ENCODE measurements around the gene VPS4B.
A peak's percentile ranks its signal among the peaks of the same experiment; 100 is the strongest.

Gene VPS4B

DNA sequence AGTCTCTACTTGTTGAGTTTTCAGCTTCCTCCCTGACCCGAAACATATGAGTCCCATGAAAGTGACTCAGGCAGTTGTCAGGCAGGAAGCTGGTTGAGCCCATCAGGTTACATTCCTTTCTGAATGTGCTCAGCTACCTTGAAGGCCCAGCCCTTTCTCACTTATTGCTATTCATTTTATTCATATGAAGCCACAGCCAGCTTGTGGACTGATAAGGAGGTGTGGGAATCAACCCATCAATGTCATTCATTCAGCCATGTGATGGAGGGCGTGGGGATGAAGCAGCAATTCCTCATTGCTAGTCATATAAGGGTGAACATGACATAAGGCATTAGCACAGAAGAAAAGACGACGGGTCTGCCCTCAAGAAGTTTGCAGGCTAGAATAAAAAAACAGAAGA lies 5.3 kb upstream of the VPS4B start:
- peak; percentile 21 for DNase-seq

DNA sequence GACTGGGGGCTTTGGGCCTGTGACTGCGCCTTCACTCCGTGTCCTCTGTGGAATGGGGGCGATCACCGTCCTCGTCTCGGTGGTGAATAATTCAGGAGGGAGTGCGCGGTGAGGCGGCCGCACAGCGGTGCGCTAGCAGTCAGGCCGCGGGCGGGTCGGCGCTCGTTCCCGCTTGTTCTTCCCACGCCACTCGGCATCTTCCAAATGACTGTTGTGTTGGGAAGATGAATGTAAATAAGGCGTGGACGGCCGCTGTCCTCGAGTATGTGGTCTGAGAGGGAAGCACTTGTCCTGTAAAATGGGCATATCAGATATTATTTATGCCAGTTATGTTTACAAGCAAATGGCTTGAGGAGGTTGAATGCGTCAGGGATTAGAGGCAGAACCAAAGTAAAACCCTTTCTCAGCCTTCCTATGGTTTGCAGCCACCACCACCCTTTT lies 608 bp upstream of the VPS4B start:
- DNase-seq = no peak

DNA sequence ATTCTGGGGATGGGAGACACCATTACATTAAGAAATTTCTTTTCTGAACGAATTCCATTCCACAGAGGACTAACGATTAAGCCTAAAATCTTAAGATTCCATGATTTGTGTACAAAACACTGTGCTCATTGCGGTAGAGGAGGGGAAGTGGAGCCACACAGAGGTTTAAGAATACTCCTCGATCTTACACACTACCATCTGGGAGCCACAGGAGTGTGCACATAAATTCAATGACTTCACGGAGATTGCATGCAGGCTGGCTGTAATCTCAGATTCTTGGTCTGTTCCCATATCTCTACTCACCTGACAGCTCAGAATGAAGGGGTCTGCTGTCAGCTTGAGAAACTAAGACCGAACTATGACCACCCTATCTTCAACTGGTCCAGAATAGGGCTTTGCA lies 762 bp downstream of the VPS4B start:
- no peak for DNase-seq

DNA sequence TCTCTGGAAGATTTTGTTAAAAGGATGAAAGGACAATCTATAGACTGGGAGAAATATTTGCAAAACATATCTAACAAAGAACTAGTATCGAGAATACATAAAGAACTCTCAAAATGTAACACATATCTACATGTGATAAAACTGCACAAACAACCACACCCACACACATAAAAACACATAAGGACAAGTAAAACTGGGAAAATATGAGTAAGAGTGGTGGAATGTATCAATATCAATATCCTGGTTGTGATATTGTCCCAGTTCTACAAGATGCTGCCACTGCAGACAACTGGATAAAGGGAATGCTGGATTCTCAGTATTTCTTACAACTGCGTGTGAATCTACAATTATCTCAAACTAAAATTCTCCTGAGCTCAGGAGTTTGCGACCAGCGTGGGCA lies 9.3 kb downstream of the VPS4B start:
- DNase-seq = no peak

DNA sequence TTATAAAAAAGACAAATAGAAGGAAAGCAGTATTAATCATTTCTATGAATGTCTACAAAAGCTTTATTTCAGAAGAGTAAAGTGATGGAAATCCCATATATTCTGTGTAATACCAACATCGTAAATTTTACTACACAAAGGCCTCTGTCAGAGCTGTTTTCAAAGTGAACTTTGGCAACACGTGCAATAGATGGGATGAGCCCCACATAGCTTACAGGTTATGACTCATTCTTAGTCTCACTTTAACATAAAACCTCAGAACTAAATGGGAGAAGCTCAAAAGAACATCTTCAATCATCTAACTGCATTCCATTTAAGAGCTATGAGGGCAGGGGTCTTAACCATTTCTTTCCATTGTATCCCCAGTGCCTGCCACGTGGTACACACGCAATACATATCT lies 11.5 kb downstream of the VPS4B start:
- DNase-seq = peak; percentile 74

DNA sequence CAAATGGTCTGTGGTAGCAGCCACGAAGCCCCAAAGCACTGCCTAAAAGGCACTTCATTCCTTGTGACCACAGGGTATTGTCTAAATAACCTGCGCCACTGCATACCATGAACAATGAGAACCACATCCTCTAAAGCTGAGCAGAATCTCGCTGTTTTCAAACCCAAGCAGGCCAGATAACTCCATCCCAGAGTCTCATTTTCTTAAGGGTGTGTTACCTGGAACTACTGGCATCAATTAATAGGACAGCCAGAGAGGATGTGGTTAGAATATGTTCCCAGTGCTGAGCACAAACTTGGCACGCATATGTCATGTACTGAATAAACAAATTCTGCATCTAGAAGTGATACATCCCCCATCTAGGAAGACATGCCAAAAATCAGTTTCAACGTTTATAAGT lies 13.0 kb downstream of the VPS4B start:
- peak; percentile 18 for DNase-seq

DNA sequence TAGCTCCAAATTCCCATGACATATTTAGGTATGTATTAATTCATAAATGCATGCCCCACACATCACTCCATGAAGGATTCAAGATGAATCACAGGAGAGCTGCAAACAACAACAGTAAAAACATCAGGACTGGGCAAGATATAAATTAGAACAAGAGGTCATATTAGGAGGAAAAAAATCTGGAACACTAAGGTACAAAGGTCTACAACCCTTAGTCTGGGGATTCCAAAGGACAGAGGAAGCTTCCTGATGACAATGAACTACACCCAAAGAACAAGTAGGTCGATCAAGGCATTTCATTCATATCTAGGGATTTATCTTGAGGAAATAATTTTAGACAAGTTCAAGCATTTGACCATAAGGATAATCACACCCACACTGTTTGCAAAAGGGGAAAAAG lies 14.5 kb downstream of the VPS4B start:
- no peak for DNase-seq

DNA sequence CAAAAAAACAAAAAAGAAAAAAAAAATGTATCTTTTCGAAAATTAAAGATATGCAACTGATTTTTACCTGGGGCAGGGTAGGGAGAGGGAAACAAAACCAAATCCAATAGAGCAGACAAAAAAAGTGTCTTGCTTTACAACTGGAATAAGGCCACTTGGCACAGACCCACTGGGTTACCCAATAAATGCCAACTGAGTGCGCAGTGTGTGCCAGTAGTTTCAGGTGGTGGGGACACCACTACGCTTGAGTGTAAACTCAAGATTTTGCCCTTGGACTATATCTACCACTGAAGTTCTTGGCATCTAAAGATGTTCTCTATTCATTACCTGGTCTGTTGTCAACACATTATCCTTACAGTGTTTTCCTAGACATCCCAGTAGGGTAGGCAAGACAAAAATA lies 16.3 kb downstream of the VPS4B start:
- no peak for DNase-seq

DNA sequence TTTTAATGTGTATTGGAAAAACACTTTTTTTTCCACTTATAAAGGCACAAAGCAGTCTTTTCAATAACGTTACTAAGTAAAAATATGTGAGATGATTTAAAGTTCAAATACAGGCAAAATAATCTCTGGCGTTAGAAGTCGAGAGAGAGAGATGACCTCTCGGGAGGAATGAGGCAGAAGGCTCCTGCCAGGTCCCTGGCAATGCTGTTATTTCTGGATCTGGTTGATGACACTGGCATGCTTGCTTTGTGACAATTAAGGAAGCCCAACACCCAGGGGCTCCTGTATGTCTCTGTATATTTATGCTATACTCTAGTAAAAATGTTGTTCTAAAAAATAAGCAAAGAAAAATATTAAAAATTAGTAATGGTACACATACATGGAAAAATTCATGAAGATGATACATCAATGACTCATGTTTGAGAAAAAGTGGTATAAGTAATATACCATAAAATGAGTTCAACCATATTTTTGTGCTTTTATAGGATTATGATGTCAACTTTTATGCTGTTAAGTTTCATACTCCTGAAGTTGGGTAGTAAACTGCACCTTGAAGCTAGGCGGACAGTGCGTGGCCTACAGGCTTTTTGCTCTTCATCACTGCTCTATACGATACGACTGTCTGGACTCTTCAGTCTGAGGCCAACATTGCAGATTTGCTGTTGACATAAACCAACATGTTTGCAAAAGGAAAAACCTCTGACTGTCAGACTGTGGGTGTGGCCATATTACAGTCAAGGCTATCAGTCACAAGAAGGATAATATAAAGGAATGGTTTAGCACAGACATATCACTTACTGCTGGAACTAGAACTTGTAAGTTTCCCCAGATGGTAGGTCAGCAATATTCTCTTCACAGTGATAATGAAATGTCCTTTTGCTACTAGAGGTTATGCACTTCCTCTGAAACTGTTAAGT lies 19.8 kb downstream of the VPS4B start:
- no peak for DNase-seq

DNA sequence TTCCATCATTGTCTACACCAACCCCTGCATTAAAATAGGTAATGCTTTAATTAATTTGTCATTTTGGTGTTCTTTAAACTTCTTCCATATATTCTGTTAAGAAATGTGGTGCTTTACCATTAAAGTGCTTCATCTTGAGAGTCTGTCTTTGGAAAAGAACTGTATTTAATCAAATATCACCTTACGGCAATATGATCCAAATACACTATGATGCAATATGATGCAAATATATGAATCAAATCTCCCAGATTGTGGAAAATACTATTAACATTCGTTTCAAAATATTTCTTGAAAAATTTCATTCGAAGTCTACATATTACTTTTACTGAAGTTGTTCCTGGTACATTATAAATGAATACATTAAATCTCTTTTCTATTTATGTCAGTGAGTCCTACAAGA lies 23.0 kb downstream of the VPS4B start:
- no peak for DNase-seq

DNA sequence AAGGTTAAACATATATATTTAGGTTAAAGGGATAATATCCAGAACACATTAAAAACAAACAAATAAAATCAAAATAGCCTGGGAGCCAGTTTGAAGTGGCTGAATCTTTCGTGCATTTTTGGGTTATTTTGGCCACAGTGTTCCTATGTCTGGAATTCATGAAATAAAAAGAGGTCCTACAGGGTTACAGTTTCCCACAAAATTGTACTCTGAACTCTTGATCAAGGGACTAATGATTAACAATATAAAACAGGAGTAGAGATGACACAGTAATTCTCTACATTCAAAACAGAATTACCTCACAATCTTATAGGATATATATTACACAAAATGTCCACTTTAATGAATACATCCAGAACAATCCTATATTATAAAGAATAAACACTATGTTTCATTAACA lies 24.9 kb downstream of the VPS4B start:
- DNase-seq = no peak

DNA sequence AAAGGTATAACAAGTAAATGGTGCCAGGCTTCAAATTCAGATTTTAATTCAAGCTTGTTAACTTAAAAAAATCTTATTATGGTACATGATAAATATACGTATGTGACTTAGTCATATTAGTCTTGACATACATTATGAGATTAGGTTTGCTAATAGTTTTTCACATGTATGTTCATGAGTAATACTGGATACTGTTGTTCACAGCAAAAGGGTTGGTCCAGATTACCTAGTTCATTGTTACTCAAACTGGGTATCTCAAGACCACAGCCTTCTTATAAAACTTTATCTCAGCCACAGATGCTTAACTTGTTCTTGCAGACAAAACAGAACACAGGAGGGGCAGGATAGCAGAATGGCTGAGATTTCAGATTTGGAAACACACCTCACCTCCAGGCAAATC lies 26.8 kb downstream of the VPS4B start:
- no peak for DNase-seq

DNA sequence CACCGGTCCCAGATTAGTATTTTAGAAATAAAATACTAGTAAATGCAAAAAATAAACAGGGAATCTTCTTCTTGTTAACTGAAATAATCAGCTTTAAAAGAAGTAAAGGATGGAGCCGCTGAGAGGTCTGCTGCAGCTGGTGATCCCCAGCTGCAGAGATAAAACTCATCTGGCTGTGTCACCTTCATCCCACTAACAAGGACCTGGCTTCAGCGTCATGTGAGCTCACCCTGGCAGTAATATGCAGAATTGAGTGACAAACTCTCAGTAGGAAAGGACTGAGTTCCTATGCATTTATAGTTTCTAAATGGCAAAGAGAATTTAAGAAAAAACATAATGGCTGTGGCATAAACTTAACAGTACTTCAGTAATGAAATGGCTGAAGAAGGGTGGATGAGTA lies 27.3 kb downstream of the VPS4B start:
- DNase-seq = no peak

DNA sequence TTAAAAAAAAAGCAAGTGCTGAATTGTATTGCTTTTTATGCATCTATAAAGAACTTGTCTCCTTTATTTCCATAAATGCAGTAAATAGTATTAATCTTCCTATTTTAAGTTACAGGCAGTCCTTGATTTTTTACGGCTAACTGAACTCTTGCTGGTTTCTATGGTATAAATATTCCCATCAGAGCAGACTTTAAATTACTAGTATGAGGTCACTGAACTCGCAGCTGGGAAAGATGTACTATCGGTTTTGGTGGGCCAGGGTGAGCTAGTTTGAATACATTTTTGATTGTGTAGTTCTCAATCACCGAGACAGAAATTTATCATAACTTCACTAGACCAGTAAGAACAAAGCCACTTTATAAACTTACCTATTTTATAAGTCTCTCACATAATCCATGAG lies 34.4 kb downstream of the VPS4B start:
- no peak for DNase-seq

DNA sequence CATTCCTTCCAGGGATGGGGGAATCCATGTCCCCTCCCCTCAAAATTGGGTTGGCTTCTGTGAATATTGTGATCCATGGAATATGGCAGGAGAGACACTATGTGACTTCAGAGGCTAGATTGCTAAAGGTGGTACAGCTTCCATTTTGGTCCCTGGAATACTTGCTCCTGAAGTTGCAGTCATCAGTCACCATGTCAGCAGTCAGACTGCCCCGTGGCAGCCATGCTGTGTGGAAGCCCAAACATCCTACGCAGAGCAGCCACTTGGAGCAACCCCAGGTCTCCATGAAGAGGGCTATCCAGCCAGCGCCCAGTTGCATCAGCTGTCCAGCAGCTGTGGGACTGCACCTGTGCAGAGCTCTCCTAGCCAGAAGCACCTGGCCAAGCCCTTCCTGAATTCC lies 39.4 kb downstream of the VPS4B start:
- no peak for DNase-seq

DNA sequence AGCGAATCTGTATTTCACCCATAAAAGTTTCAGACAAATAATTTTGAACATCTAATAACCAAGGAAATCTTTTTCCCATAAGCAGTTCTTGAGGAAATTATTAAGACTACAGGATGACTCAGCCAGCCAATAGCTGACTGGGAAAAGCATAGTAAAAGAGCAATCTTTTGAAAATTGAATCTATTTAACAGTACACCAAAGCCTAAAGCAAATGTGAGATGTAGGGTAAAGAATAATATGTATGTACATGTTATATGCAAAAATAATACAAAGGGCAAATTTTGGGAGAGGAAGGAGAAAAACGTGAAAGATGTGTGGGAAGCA lies 42.7 kb downstream of the VPS4B start:
- DNase-seq = no peak

DNA sequence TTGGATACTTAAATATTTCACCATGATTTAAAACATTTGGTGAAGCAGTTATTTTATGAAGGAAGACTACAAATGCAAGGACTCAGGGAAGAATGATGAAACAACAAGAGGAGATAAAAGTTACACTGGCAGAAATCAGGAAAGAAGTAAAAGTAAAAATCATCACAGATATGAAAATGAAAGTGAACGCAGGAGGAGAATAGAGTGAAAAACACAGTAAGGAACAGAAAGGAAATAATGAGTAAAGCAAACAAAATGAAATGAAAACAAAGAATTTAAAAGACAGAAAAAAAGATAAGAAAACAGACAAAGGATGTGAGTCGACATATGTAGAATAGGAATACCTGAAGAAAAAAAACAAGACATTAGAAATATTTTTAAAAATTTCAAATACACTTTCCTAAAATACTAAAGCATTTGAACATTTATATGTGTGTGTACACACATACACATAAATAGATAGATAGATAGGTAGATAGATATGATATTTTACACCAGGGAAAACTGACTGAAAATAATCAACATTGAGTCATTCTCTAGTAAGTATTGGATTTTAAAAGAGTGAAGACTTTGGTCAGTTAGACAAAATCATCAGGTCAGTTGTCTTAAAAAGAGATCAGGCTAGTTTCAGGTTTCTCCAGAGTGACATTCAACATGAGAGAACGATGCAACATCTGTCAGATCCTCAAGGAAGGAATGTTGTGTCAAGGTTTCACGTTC lies 43.2 kb downstream of the VPS4B start:
- DNase-seq = no peak

DNA sequence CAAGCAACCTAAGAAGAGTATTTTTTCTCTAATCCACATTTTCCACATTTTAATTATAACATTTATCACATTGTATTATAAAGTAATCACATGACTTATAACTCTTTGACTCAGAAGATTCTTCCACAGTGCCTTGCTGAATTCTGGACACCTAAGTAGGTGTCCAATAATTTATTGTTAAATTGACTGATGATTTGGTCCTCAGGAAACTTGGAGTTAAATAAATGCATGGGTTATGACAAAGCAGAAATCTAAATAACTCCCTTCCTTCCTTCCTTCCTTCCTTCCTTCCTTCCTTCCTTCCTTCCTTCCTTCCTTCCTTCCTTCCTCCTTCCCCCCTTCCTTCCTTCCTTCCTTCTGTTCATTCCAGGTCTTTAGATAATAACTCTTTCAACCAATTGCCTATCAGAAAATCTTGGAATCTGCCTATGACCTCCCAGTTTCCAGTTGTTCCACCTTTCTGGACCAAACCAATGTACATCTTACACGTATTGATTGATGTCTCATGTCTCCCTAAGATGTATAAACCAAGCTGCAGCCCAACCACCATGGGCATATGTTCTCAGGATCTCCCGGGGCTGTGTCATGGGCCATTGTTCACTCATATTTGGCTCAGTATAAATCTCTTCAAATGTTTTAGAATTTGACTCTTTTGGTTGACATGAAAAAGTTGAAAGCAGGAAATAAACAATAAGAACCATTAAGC lies 44.8 kb downstream of the VPS4B start:
- DNase-seq = no peak

DNA sequence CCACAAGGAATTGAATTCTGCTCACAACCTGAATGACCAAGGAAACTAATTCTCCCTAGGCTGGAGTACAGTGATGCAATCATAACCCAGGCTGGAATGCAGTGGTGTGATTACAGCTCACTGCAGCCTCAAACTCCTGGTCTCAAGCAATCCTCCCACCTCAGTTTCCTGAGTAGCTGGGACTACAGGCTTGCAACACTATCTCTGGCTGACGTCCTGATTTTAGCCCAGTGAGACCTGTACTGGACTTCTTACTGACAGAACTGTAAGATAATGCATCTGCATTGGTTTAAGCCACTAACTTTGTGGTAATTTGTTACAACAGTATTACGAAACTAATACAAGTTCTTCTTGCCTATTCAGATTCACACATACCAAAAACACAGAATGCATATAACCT lies 45.7 kb downstream of the VPS4B start:
- DNase-seq = peak; percentile 21

DNA sequence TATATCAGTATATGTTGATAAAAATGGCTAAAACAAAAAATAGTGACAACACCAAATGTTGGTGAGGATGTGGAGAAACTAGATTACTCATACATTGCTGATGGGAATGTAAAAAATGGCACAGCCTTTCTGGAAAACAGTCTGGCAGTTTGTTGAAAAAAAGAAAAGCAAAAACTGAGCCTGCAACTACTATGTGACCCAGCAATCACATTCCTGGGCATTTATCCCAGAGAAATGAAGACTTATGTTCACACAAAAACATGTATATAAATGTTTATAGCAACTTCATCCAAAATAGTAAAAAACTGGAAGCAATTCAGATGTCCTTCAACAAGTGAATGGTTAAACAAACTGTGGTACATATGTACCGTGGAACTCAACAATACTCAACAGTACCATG lies 47.7 kb downstream of the VPS4B start:
- DNase-seq = no peak

DNA sequence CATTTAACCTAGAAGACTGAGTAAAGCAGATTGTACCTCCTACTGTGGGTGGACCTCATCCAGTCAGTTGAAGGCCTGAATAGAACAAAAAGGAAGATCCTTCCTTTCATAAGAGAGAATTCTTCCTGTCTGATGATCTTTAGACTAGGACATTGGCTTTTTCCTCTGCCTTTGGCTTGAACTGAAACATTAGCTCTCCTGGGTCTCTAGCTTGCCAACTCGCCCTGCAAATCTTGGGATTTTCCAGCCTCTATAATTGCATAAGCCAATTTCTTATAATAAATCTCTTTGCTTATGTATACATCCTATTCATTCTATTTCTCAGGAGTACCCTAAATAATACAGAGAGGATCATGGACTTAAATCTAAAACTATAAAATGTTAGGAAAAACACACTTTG lies 49.1 kb downstream of the VPS4B start:
- no peak for DNase-seq

DNA sequence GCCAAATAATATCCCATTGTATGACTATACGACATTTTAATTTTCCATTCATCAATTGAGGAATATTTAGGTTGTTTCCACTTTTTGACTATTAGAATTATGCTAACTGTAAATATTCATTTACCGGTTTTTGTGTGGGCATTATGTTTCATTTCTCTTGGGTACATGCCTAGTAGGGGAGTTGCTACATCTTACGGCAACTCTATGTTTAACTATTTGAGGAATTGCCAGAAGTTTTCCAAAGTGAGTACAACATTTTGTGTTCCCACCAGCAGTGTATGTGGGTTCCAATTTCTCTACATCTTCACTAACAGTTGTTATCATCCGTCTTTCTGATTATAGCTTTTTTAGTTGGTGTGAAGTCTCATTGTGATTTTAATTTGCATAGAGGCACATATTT lies 53.7 kb downstream of the VPS4B start:
- no peak for DNase-seq

DNA sequence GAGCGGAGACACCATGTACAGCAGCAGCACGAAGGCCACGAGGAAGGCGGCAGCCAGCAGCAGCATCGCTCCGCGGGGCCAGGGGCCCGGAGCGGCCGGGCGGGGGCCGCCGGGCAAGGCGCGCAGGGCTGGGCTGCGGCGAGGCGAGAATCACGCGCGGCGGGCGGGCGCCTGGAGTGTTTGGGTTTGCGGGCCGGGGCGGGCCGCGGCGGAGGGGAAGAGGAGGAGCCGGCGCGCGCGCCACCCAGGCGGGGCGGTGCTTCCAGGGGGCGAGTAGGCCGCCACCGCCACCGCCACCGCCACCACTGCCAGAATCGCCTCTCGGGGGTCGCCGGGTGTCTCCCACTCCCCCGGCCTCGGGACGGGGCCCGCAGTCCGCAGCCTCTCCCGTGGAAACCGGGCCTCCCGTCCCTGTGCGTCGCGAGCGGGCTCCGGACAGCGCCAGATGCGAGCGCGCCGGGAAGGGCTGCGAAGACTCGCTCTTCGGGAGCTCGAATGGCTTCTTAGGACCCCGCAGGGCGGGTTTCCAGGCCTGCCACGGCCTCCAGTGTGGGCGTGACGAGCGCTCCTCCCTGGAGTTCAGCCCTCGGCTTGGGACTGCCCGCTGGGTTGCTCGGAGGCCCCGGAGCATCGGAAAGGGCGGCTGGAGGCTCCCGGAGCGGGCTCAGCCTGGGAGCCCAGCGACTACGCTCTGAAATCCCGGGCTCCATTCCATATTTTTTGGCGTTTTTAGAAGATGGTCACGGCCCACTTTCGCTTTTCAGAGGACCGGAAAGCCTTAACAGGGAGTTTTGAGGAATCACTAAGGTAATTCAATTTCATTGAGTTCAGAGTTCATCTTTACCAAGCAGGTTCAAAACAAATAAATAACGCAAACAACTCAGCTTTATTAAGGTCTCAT lies 55.0 kb downstream of the VPS4B start, which contains the start of gene KDSR:
Gene KDSR (minus strand): TSS at position 154 of the 901 bp plus-strand sequence. CDS start 88 bp downstream, at position 66.
- peak; percentile 99 for DNase-seq

All from EL (cell line).